ENCODE data around the gene SIRT4.

The SIRT4 gene

DNA sequence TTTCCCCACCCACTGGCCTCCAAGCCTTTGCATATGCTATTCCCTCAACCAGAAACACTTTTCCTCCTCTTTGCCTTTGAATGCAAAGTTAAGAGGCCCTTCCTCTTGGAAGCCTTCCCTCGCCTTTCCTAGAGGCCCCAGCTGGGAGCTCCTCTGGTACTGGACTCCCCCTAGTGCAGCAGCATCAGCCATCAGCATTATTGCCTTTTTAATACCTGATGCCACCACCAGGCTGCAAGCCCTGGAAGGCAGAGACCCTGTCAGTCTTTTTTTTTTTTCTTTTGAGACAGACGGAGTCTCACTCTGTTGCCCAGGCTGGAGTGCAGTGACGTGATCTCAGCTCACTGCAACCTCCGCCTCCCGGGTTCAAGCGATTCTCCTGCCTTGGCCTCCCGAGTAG is 44.6 kb downstream of the SIRT4 start:
- H3K4me1 ChIP-seq (ENCODE audit: control insufficient read depth, insufficient read depth, low read length) = no peaks in the 10 kb centered on the region
- H3K36me3 ChIP-seq (ENCODE audit: control insufficient read depth, insufficient read depth, low read length) = peaks cover 30% of the 10 kb centered on the region
- H3K9me3 ChIP-seq (ENCODE audit: control insufficient read depth, insufficient read depth, low read length) = no peaks in the 10 kb centered on the region
- no peaks in the 10 kb centered on the region for H3K27me3 ChIP-seq (ENCODE audit: control insufficient read depth, insufficient read depth, low read length)
- H3K9ac ChIP-seq (ENCODE audit: low read depth, low read length) = no peak overlapping the region
- no peak overlapping the region for H3K4me3 ChIP-seq (ENCODE audit: low read depth, low read length)

GRCh38 chr12:120347766-120348165 is 45.6 kb downstream of the SIRT4 start:
- Histone ChIP-seq H3K4me1 (ENCODE audit: control insufficient read depth, insufficient read depth, low read length) (no peaks in the 10 kb centered on the region), H3K9ac (ENCODE audit: low read depth, low read length) (no peak overlapping the region), H3K4me3 (ENCODE audit: low read depth, low read length) (no peak overlapping the region), H3K27me3 (ENCODE audit: control insufficient read depth, insufficient read depth, low read length) (no peaks in the 10 kb centered on the region), H3K36me3 (ENCODE audit: control insufficient read depth, insufficient read depth, low read length) (peaks cover 32% of the 10 kb centered on the region), H3K9me3 (ENCODE audit: control insufficient read depth, insufficient read depth, low read length) (no peaks in the 10 kb centered on the region)

- no peak overlapping the region for H3K9ac ChIP-seq (ENCODE audit: low read depth, low read length)
- H3K27me3 ChIP-seq (ENCODE audit: control insufficient read depth, insufficient read depth, low read length) = no peaks in the 10 kb centered on the region
- no peaks in the 10 kb centered on the region for H3K4me1 ChIP-seq (ENCODE audit: control insufficient read depth, insufficient read depth, low read length)
- no peaks in the 10 kb centered on the region for H3K9me3 ChIP-seq (ENCODE audit: control insufficient read depth, insufficient read depth, low read length)
- peaks cover 18% of the 10 kb centered on the region for H3K36me3 ChIP-seq (ENCODE audit: control insufficient read depth, insufficient read depth, low read length)
- H3K4me3 ChIP-seq (ENCODE audit: low read depth, low read length) = no peak overlapping the region
Observed at GRCh38 chr12:120350576-120351350, 48.6 kb downstream of the SIRT4 start.

GRCh38 chr12:120352117-120352516 is 50.0 kb downstream of the SIRT4 start:
- Histone ChIP-seq H3K36me3 (ENCODE audit: control insufficient read depth, insufficient read depth, low read length) (peaks cover 19% of the 10 kb centered on the region), H3K9me3 (ENCODE audit: control insufficient read depth, insufficient read depth, low read length) (no peaks in the 10 kb centered on the region), H3K4me3 (ENCODE audit: low read depth, low read length) (no peak overlapping the region), H3K4me1 (ENCODE audit: control insufficient read depth, insufficient read depth, low read length) (peaks cover 3% of the 10 kb centered on the region), H3K9ac (ENCODE audit: low read depth, low read length) (no peak overlapping the region), H3K27me3 (ENCODE audit: control insufficient read depth, insufficient read depth, low read length) (no peaks in the 10 kb centered on the region)

DNA sequence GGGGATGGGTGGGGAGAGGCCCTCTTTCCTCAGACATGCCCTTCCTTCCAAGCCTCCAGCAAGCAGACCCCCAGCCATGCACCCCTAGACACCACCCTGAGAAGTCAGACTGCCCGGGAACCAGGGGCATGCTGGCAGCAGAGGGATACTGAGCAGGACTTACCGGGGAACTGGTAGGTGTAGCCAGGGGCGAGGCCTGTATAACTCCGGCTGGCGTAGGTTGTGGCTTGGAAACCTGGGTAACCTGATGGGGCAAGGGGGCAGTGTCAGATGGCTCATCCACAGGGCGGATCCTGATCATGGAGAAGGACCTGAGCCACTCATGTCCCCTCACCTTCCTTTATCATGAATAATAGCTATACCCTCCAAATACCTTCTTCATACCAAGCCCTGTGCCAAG is 51.0 kb downstream of the SIRT4 start:
- Histone ChIP-seq H3K4me1 (ENCODE audit: control insufficient read depth, insufficient read depth, low read length) (peaks cover 4% of the 10 kb centered on the region), H3K36me3 (ENCODE audit: control insufficient read depth, insufficient read depth, low read length) (peaks cover 13% of the 10 kb centered on the region), H3K9ac (ENCODE audit: low read depth, low read length) (no peak overlapping the region)

GRCh38 chr12:120353556-120354317 is 51.6 kb downstream of the SIRT4 start:
- Histone ChIP-seq H3K9me3 (ENCODE audit: control insufficient read depth, insufficient read depth, low read length) (no peaks in the 10 kb centered on the region), H3K9ac (ENCODE audit: low read depth, low read length) (no peak overlapping the region), H3K4me1 (ENCODE audit: control insufficient read depth, insufficient read depth, low read length) (peaks cover 8% of the 10 kb centered on the region), H3K36me3 (ENCODE audit: control insufficient read depth, insufficient read depth, low read length) (peaks cover 12% of the 10 kb centered on the region), H3K27me3 (ENCODE audit: control insufficient read depth, insufficient read depth, low read length) (no peaks in the 10 kb centered on the region), H3K4me3 (ENCODE audit: low read depth, low read length) (no peak overlapping the region)

More for the DNA sequence above, 51.0 kb downstream of the SIRT4 start:
- Histone ChIP-seq H3K4me3 (ENCODE audit: low read depth, low read length) (no peak overlapping the region), H3K27me3 (ENCODE audit: control insufficient read depth, insufficient read depth, low read length) (no peaks in the 10 kb centered on the region), H3K9me3 (ENCODE audit: control insufficient read depth, insufficient read depth, low read length) (no peaks in the 10 kb centered on the region)

DNA sequence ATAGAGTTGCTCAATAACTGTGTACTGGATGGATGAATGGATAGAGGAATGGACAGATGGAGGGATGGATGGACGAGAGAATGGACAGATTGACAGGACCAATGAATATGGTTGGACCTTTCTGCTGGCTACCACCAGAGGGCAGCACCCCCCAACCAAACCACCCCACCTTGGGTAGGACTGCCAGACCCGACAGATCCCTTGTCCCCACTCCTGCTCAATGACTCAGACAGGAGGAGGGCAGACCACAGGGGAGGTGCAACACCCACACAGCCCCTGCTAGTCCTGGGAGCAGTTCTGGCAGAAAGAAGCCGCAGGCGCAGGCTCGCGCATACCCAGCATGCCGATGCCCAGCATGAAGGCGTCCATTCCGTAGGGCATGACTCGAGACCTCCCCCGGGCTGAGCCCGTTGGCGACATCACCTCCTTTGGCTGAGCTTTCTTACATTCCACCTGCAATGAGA is 54.5 kb downstream of the SIRT4 start:
- Histone ChIP-seq H3K9ac (ENCODE audit: low read depth, low read length) (no peak overlapping the region), H3K9me3 (ENCODE audit: control insufficient read depth, insufficient read depth, low read length) (no peaks in the 10 kb centered on the region), H3K27me3 (ENCODE audit: control insufficient read depth, insufficient read depth, low read length) (no peaks in the 10 kb centered on the region), H3K4me1 (ENCODE audit: control insufficient read depth, insufficient read depth, low read length) (peaks cover 22% of the 10 kb centered on the region), H3K4me3 (ENCODE audit: low read depth, low read length) (no peak overlapping the region), H3K36me3 (ENCODE audit: control insufficient read depth, insufficient read depth, low read length) (peaks cover 8% of the 10 kb centered on the region)

GRCh38 chr12:120357104-120357503 is 55.0 kb downstream of the SIRT4 start:
- H3K9me3 ChIP-seq (ENCODE audit: control insufficient read depth, insufficient read depth, low read length) = no peaks in the 10 kb centered on the region
- H3K36me3 ChIP-seq (ENCODE audit: control insufficient read depth, insufficient read depth, low read length) = peaks cover 10% of the 10 kb centered on the region
- H3K9ac ChIP-seq (ENCODE audit: low read depth, low read length) = no peak overlapping the region
- peaks cover 24% of the 10 kb centered on the region for H3K4me1 ChIP-seq (ENCODE audit: control insufficient read depth, insufficient read depth, low read length)
- no peaks in the 10 kb centered on the region for H3K27me3 ChIP-seq (ENCODE audit: control insufficient read depth, insufficient read depth, low read length)
- no peak overlapping the region for H3K4me3 ChIP-seq (ENCODE audit: low read depth, low read length)

- H3K4me1 ChIP-seq (ENCODE audit: control insufficient read depth, insufficient read depth, low read length) = peaks cover 30% of the 10 kb centered on the region
- H3K9me3 ChIP-seq (ENCODE audit: control insufficient read depth, insufficient read depth, low read length) = no peaks in the 10 kb centered on the region
- H3K27me3 ChIP-seq (ENCODE audit: control insufficient read depth, insufficient read depth, low read length) = peaks cover 3% of the 10 kb centered on the region
- H3K36me3 ChIP-seq (ENCODE audit: control insufficient read depth, insufficient read depth, low read length) = peaks cover 14% of the 10 kb centered on the region
- peak overlapping the region; percentile 8 for H3K4me3 ChIP-seq (ENCODE audit: low read depth, low read length)
- H3K9ac ChIP-seq (ENCODE audit: low read depth, low read length) = no peak overlapping the region
Observed at GRCh38 chr12:120358412-120359100, 56.4 kb downstream of the SIRT4 start.

- H3K36me3 ChIP-seq (ENCODE audit: control insufficient read depth, insufficient read depth, low read length) = peaks cover 14% of the 10 kb centered on the region
- no peak overlapping the region for H3K4me3 ChIP-seq (ENCODE audit: low read depth, low read length)
- no peak overlapping the region for H3K9ac ChIP-seq (ENCODE audit: low read depth, low read length)
- H3K9me3 ChIP-seq (ENCODE audit: control insufficient read depth, insufficient read depth, low read length) = no peaks in the 10 kb centered on the region
- peaks cover 30% of the 10 kb centered on the region for H3K4me1 ChIP-seq (ENCODE audit: control insufficient read depth, insufficient read depth, low read length)
- peaks cover 3% of the 10 kb centered on the region for H3K27me3 ChIP-seq (ENCODE audit: control insufficient read depth, insufficient read depth, low read length)
Observed at GRCh38 chr12:120359128-120359527, 57.0 kb downstream of the SIRT4 start.

- peaks cover 19% of the 10 kb centered on the region for H3K36me3 ChIP-seq (ENCODE audit: control insufficient read depth, insufficient read depth, low read length)
- H3K27me3 ChIP-seq (ENCODE audit: control insufficient read depth, insufficient read depth, low read length) = peaks cover 3% of the 10 kb centered on the region
- no peaks in the 10 kb centered on the region for H3K9me3 ChIP-seq (ENCODE audit: control insufficient read depth, insufficient read depth, low read length)
- H3K4me1 ChIP-seq (ENCODE audit: control insufficient read depth, insufficient read depth, low read length) = peaks cover 29% of the 10 kb centered on the region
- H3K9ac ChIP-seq (ENCODE audit: low read depth, low read length) = no peak overlapping the region
- peak overlapping the region; percentile 41 for H3K4me3 ChIP-seq (ENCODE audit: low read depth, low read length)
Observed at GRCh38 chr12:120361506-120362208, 59.5 kb downstream of the SIRT4 start.

Data from iPS-15b (cell line).